ENCODE measurements around the gene ACVR2B.

Gene ACVR2B

DNA sequence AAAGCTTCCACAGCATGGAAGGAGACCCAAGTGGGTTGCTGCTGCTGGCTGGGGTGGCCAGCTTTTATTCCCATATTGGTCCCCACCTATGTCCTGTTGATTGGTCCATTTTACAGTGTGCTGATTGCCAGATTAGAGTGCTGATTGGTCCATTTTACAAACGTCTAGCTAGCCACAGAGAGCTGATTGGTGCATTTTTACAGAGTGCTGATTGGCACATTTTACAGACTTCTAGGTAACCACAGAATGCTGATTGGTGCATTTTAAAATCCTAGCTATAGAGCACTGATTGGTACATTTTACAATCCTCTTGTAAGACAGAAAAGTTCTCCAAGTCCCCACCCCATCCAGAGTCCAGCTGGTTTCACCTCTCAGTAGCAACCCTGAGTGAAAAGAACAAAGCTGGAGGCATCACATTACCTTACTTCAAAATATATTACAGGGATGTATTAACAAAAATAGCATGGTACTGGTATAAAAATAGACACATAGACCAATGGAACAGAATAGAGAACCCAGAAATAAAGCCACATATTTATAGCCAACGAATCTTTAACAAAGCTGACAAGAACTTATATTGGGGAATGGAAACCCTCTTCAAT lies 7.5 kb upstream of the ACVR2B start:
- Histone ChIP-seq H3K36me3 (ENCODE audit: control insufficient read depth in 1 of 2, insufficient read depth in 2 of 2, low read length in 2 of 2) (no peaks in the 10 kb centered on the region), H3K4me3 (ENCODE audit: low read depth in 1 of 2, low read length in 2 of 2) (no peak overlapping the region), H3K27ac (ENCODE audit: low read length) (no peak overlapping the region), H3K9me3 (ENCODE audit: control insufficient read depth in 1 of 2, low read length in 2 of 2) (no peaks in the 10 kb centered on the region), H3K27me3 (ENCODE audit: low read depth, low read length) (no peaks in the 10 kb centered on the region), H3K4me1 (ENCODE audit: control insufficient read depth in 1 of 2, insufficient read depth in 2 of 2, low read length in 2 of 2) (no peaks in the 10 kb centered on the region)

DNA sequence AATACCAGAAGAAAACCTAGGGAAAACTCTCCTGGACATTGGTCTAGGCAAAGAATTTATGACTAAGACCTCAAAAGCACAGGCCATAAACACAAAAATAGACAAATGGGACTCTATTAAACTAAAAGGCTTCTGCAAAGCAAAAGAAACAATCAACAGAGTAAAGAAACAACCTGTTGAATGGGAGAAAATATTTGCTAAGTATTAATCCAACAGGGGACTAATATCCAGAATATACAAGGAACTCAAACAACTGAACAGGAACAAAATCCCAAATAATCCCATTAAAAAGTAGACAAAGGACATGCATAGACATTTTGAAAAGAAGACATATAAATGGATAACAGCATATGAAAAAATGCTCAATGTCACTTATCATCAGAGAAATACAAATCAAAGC lies 6.9 kb upstream of the ACVR2B start:
- Histone ChIP-seq H3K4me3 (ENCODE audit: low read depth in 1 of 2, low read length in 2 of 2) (no peak overlapping the region), H3K36me3 (ENCODE audit: control insufficient read depth in 1 of 2, insufficient read depth in 2 of 2, low read length in 2 of 2) (no peaks in the 10 kb centered on the region), H3K27ac (ENCODE audit: low read length) (no peak overlapping the region), H3K27me3 (ENCODE audit: low read depth, low read length) (no peaks in the 10 kb centered on the region), H3K9me3 (ENCODE audit: control insufficient read depth in 1 of 2, low read length in 2 of 2) (no peaks in the 10 kb centered on the region), H3K4me1 (ENCODE audit: control insufficient read depth in 1 of 2, insufficient read depth in 2 of 2, low read length in 2 of 2) (no peaks in the 10 kb centered on the region)

- Histone ChIP-seq H3K27ac (ENCODE audit: low read length) (no peak overlapping the region), H3K9me3 (ENCODE audit: control insufficient read depth in 1 of 2, low read length in 2 of 2) (no peaks in the 10 kb centered on the region), H3K4me3 (ENCODE audit: low read depth in 1 of 2, low read length in 2 of 2) (no peak overlapping the region), H3K4me1 (ENCODE audit: control insufficient read depth in 1 of 2, insufficient read depth in 2 of 2, low read length in 2 of 2) (peaks cover 0 to 9% of the 10 kb centered on the region in 2 donors), H3K36me3 (ENCODE audit: control insufficient read depth in 1 of 2, insufficient read depth in 2 of 2, low read length in 2 of 2) (no peaks in the 10 kb centered on the region), H3K27me3 (ENCODE audit: low read depth, low read length) (no peaks in the 10 kb centered on the region)
These were observed 2.8 kb upstream of the ACVR2B start for GRCh38 chr3:38450853-38451252.

- Histone ChIP-seq H3K27ac (ENCODE audit: low read length) (no peak overlapping the region), H3K27me3 (ENCODE audit: low read depth, low read length) (no peaks in the 10 kb centered on the region), H3K4me1 (ENCODE audit: control insufficient read depth in 1 of 2, insufficient read depth in 2 of 2, low read length in 2 of 2) (peaks cover 0 to 22% of the 10 kb centered on the region in 2 donors), H3K9me3 (ENCODE audit: control insufficient read depth in 1 of 2, low read length in 2 of 2) (no peaks in the 10 kb centered on the region), H3K36me3 (ENCODE audit: control insufficient read depth in 1 of 2, insufficient read depth in 2 of 2, low read length in 2 of 2) (no peaks in the 10 kb centered on the region), H3K4me3 (ENCODE audit: low read depth in 1 of 2, low read length in 2 of 2) (peak overlapping the region in 1 of 2 donors; percentile 89)
These were observed 155 bp downstream of the ACVR2B start for GRCh38 chr3:38453913-38454177.

DNA sequence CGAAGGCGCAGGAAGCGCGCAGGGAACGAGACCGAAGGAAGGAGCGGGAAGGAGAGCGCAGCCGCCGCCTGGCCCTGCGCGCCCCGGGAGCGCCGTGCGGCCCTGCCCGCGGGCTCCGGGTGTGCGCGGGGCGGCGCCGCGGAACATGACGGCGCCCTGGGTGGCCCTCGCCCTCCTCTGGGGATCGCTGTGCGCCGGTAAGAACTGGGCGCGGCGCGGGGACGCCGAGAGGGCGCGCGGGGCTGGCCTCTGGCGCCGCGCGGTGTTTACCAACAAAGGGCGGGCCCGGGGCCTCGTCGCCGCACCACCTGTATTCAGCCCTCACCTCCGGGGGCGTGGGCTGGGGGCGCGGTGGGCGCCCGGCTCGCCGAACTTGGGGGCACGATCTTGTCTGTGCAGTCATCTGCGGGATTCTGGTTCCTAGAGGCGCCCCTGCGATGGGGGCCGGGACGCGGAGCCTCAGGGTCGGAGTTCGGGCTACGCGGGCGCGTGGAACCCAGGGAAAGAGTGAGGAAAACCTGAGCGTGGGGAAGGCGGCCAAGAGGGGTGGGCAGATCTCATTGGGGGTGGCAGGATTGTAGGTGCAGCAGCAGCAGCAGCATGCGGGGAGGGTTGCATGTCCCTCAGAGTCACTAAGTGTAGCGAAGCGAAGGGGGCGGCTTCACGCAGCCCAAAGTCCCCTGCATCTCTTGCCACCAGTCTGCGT lies 641 bp downstream of the ACVR2B start:
- no peaks in the 10 kb centered on the region for H3K27me3 ChIP-seq (ENCODE audit: low read depth, low read length)
- peaks cover 0 to 27% of the 10 kb centered on the region in 2 donors for H3K4me1 ChIP-seq (ENCODE audit: control insufficient read depth in 1 of 2, insufficient read depth in 2 of 2, low read length in 2 of 2)
- H3K9me3 ChIP-seq (ENCODE audit: control insufficient read depth in 1 of 2, low read length in 2 of 2) = no peaks in the 10 kb centered on the region
- H3K4me3 ChIP-seq (ENCODE audit: low read depth in 1 of 2, low read length in 2 of 2) = peak overlapping the region; percentile 84 to 89
- H3K36me3 ChIP-seq (ENCODE audit: control insufficient read depth in 1 of 2, insufficient read depth in 2 of 2, low read length in 2 of 2) = no peaks in the 10 kb centered on the region
- peak overlapping the region; percentile 31 for H3K27ac ChIP-seq (ENCODE audit: low read length)

GRCh38 chr3:38454884-38455638 lies 1.4 kb downstream of the ACVR2B start:
- Histone ChIP-seq H3K4me3 (ENCODE audit: low read depth in 1 of 2, low read length in 2 of 2) (peak overlapping the region; percentile 84 to 89), H3K4me1 (ENCODE audit: control insufficient read depth in 1 of 2, insufficient read depth in 2 of 2, low read length in 2 of 2) (peaks cover 0 to 33% of the 10 kb centered on the region in 2 donors), H3K27ac (ENCODE audit: low read length) (peak overlapping the region; percentile 52), H3K36me3 (ENCODE audit: control insufficient read depth in 1 of 2, insufficient read depth in 2 of 2, low read length in 2 of 2) (no peaks in the 10 kb centered on the region), H3K27me3 (ENCODE audit: low read depth, low read length) (no peaks in the 10 kb centered on the region), H3K9me3 (ENCODE audit: control insufficient read depth in 1 of 2, low read length in 2 of 2) (no peaks in the 10 kb centered on the region)

GRCh38 chr3:38455639-38456430 lies 2.1 kb downstream of the ACVR2B start:
- Histone ChIP-seq H3K27me3 (ENCODE audit: low read depth, low read length) (no peaks in the 10 kb centered on the region), H3K9me3 (ENCODE audit: control insufficient read depth in 1 of 2, low read length in 2 of 2) (no peaks in the 10 kb centered on the region), H3K36me3 (ENCODE audit: control insufficient read depth in 1 of 2, insufficient read depth in 2 of 2, low read length in 2 of 2) (no peaks in the 10 kb centered on the region), H3K4me1 (ENCODE audit: control insufficient read depth in 1 of 2, insufficient read depth in 2 of 2, low read length in 2 of 2) (peaks cover 0 to 41% of the 10 kb centered on the region in 2 donors), H3K27ac (ENCODE audit: low read length) (peak overlapping the region; percentile 52), H3K4me3 (ENCODE audit: low read depth in 1 of 2, low read length in 2 of 2) (peak overlapping the region; percentile 84 to 89)

DNA sequence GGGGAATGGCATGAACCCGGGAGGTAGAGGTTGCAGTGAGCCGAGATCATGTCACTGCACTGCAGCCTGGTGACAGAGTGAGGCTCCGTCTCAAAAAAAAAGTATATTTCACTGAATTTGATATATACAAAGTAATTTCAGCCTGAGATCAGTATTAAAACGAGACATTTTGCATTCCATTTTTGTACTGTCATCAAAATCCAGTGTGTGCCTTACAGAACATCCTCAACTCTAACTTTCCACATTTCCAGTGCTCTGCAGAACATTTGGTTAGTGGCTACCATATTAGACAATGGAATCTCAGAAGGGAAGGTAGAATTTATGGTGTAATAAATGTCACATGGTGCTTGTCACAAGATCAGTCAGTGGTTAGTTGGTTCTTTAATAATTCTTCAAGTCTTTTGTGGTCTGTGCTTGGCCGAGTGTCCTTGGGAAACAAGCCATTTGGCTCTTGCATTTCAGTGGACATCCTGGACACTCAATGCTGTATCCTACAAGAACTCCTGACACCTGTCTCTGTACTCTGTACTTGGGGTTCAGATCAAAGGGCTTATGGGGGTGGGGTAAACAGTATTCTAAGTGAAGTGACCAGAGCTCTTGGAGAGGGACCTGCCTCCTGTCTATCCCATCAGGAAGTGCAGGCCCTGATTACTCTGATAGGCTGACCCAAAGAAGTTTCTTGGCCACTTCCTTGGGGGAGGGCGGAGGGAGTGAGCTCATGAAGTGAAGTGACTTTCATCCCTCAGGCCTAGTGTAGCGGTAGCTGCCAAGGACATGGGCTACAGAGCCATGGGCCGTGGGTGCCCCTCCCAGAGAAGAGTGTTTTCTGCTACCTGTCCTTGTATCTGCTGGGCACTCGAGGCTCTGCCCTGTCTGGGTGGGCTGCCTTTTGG lies 3.7 kb downstream of the ACVR2B start:
- peaks cover 0 to 46% of the 10 kb centered on the region in 2 donors for H3K4me1 ChIP-seq (ENCODE audit: control insufficient read depth in 1 of 2, insufficient read depth in 2 of 2, low read length in 2 of 2)

GRCh38 chr3:38458796-38459498 lies 5.3 kb downstream of the ACVR2B start:
- H3K4me1 ChIP-seq (ENCODE audit: control insufficient read depth in 1 of 2, insufficient read depth in 2 of 2, low read length in 2 of 2) = peaks cover 0 to 40% of the 10 kb centered on the region in 2 donors
- H3K9me3 ChIP-seq (ENCODE audit: control insufficient read depth in 1 of 2, low read length in 2 of 2) = no peaks in the 10 kb centered on the region
- no peaks in the 10 kb centered on the region for H3K27me3 ChIP-seq (ENCODE audit: low read depth, low read length)
- H3K4me3 ChIP-seq (ENCODE audit: low read depth in 1 of 2, low read length in 2 of 2) = no peak overlapping the region
- H3K36me3 ChIP-seq (ENCODE audit: control insufficient read depth in 1 of 2, insufficient read depth in 2 of 2, low read length in 2 of 2) = no peaks in the 10 kb centered on the region
- no peak overlapping the region for H3K27ac ChIP-seq (ENCODE audit: low read length)

More for the DNA sequence above, 3.7 kb downstream of the ACVR2B start:
- Histone ChIP-seq H3K9me3 (ENCODE audit: control insufficient read depth in 1 of 2, low read length in 2 of 2) (no peaks in the 10 kb centered on the region), H3K36me3 (ENCODE audit: control insufficient read depth in 1 of 2, insufficient read depth in 2 of 2, low read length in 2 of 2) (no peaks in the 10 kb centered on the region), H3K27me3 (ENCODE audit: low read depth, low read length) (no peaks in the 10 kb centered on the region), H3K4me3 (ENCODE audit: low read depth in 1 of 2, low read length in 2 of 2) (no peak overlapping the region), H3K27ac (ENCODE audit: low read length) (no peak overlapping the region)

DNA sequence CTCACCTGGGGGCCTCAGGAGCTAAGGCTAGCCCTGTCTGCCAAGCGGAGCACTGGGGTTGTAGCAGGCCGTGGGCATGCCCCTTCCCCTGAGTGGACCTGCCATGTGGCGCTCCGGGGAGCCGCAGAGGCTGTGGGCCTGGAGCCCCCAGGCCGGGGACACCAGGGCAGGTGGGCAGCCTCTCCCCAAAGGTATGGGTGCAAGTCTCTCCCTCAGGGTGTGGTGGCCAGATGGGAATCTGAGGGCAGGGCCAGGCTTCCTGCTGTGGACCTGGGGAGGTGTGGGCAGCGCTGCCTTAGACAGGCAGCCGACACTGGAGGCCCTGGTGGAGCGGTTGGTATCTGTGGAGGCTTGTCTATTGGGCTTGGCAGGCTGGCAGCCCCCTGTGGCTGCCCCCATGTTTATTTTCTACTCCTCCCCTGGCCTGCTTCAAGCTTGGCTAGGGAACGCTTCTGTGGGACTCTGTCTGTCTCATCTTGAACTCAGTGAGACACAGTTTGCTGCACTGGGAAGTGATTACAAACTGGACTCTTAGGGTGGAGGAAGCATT lies 5.9 kb downstream of the ACVR2B start:
- Histone ChIP-seq H3K27ac (ENCODE audit: low read length) (no peak overlapping the region), H3K4me3 (ENCODE audit: low read depth in 1 of 2, low read length in 2 of 2) (no peak overlapping the region), H3K36me3 (ENCODE audit: control insufficient read depth in 1 of 2, insufficient read depth in 2 of 2, low read length in 2 of 2) (no peaks in the 10 kb centered on the region), H3K4me1 (ENCODE audit: control insufficient read depth in 1 of 2, insufficient read depth in 2 of 2, low read length in 2 of 2) (peaks cover 0 to 40% of the 10 kb centered on the region in 2 donors), H3K9me3 (ENCODE audit: control insufficient read depth in 1 of 2, low read length in 2 of 2) (no peaks in the 10 kb centered on the region), H3K27me3 (ENCODE audit: low read depth, low read length) (no peaks in the 10 kb centered on the region)

Measured in muscle layer of duodenum (tissue), 2 donors.